ENCODE data around the gene CPNE4.
"Not testable (repeated sequence)": the region's sequence is repeated elsewhere in the genome, so short reads cannot be mapped to it uniquely, and the experiment has no call there.

The CPNE4 gene

DNA sequence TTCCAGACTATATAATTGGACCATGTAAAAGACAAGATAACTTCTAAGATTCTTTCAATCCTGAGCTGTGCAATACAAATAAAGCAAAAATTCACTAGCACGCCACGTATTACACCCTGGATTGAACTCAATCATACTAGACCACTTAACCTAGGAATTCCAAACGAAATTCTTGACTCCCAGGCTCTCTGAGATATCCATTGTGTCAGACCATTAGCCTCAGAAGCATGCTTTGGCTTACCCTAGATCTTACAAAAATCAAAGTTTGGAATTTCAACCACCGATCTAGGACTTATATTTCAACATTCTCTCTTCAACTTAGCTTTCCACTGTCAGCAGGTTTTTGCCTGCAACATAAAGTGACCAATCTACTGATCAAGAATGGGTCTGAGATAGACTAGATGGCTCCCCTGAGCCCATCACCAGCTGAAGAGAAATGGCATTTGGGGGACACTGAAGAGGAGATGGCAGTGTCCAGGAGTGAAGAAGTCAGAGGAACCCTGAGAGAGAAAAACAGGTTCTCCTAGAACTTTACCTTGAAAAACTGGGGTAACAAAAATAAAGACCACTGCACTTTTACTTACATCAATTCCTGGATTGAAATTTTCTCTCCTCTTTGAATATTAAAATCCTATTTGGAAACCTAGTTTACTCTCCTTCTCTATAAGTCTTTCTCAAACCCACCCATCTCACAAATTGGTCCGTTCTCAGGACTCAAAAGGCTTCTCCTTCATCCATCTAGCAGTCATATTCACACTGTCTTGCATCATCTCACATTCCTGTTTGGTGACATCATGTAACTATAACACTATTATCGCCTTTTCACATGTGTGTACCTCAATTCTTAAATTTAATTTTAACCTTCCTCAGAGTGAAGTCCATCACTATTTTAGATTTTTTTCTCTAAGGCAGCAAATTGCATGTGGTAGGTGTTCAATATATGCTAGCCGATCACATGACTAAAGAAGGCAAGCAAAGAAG is 18.5 kb downstream of the CPNE4 start:
- no peak for DNase-seq

DNA sequence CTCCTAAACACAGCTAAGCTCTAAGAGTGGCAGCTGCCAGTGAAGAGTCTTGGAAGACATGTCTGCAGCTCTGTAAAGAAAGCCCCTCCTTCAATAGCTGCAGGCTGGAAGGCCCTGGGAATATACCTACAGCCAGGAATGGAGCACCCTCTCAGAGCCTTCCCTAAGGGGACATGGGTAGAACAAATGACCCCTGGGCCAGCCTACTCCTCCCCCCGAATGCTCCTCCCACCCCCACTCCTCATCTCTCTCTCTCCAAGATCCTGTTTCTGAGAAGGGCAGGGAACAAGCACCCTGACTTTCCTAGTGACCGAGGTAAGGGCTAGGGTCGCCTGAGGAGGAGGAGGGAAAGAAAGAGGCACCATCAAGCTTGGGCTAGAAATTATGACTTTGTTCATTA is 20.7 kb downstream of the CPNE4 start:
- DNase-seq, result no peak

DNA sequence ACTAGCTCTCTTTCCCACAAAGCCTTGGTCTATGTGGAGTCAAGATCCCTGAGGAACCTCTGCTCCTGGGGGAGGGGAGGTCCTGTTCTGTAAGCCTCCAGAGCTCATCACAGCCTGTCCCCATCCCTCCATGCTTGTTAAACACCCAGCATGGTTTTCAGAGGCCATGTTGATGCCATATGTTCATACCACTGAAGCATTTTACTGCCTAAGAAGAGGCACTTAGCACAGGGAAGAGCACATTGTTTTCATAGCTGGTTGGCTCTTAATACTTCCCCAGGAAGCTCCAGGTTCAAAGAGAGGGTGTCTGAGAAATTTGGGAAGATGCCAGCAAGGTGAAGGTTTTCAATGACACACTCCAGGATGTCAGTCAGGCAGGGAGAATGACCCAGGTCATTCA is 25.6 kb downstream of the CPNE4 start:
- DNase-seq, result no peak

- no peak for DNase-seq
Observed at GRCh38 chr3:132008837-132009236, 26.0 kb downstream of the CPNE4 start.

GRCh38 chr3:132007617-132008016 is 27.2 kb downstream of the CPNE4 start:
- no peak for DNase-seq

GRCh38 chr3:132006605-132007204 is 28.1 kb downstream of the CPNE4 start:
- peak; percentile 13 for DNase-seq

DNA sequence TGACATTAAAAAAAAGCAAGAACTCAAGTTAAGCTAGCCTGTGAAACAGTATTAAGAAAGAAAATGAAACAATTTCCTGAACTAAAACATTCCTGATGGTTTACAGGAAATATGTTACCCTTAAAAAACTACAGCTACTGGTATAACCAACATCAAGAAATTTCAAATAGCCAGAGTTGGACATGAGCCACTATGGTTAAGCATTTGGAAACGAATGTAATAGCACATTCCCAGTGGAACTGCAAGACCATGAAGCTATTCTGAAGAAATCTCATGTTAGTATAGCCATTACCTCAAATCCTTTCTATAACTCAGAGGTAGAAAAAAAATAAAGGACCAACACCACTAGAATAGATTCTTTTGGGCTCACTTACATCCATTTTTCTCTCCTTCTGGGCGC is 30.2 kb downstream of the CPNE4 start:
- DNase-seq, result no peak

DNA sequence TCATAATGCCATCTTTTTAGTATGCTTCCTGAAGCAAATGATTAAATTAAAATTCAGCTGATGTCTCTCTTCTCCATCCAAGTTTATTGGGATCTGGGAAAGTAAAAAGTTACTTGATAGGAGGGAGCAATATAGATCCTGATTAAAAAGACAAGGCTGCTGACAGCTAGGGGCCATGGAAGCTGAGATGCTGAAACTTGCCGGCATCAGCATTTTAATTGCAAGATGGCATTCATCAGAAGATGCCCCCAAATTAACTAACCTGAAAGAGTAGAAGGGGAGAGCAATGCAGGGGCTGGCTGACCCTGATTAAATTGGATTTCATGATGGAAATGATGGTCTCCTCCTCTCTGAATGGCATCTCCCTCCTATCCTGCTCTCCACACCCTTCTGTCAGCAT is 31.1 kb downstream of the CPNE4 start:
- no peak for DNase-seq

DNA sequence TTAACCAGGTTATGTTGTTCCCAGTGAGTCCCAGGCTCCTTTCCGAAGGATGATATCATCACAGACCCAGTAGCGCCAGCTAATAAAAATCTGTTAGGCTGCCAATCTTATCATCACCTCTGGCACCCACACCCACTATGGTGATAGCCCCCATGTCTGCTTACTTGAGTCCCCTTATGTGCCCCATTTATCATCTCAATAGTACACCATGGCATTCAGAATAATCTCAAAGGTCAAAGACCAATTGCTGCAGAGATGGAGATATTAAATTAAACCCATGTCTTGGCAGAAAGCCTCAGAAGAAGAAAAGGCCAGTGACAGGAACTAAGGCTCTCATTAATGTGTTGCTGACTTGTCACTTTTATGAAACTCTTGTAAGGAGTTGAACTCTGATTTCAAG is 32.8 kb downstream of the CPNE4 start:
- no peak for DNase-seq

GRCh38 chr3:132001036-132001435 is 33.8 kb downstream of the CPNE4 start:
- no peak for DNase-seq

GRCh38 chr3:131998027-131998426 is 36.8 kb downstream of the CPNE4 start:
- DNase-seq, result no peak

- no peak for DNase-seq
Observed at GRCh38 chr3:131995891-131996290, 38.9 kb downstream of the CPNE4 start.

DNA sequence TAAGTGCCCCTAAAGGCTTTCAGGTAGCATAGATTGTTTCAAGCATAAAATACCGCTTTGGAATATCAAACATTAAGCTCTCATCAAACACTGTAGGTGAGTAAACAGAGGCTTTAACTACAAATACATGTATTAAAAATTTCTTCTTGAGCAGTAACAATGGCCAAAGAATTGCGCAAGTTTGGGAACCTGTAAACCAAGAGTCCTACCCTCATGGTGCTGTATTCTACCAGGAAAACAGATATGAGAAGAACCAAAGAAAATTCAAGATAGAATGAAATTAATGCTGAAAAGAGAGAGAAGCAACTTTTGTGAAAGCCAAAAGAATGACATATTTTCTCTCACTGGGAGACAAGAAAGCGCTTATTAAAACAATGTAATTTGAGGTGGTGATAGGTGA is 45.5 kb downstream of the CPNE4 start:
- DNase-seq, result no peak

- no peak for DNase-seq
Observed at GRCh38 chr3:131988209-131988608, 46.6 kb downstream of the CPNE4 start.

DNA sequence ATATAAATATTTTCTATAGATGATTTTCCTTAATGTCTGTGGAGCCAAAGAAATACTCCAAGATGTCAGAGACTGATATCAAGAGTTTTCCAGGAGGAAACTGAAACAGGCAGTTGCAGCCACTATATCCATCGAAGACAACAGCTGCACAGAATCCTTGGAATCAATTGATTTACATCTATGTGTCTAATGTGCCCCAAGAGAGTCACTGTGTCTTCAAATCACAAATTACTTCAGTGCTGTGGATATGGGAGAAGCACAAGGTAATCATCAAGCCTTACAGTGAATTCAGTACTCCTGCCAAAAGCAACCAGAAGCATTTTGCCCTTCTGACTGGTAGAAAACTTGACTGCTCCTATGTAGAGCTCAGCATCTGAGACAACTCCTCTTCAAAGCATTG is 51.1 kb downstream of the CPNE4 start:
- DNase-seq, result no peak

DNA sequence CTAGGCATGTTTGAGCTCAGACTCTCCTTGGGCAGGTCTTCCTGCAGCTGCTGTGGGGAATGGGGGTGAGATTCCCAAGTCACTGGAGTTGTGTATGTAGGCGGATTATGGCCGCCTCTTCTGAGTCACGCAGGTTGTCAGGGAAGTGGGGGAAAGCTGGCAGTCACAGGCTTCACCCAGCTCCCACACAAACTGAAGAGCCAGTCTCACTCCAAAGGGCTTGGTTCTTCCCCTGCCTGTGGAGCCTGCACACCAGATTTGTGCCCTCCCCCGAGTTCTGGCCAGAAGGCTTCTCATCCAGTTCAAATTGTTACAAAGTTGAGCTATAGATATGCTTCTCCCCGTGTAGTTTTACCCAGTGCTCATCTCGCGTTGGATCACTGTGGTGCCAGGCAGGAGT is 53.5 kb downstream of the CPNE4 start:
- no peak for DNase-seq

- DNase-seq, result no peak
Observed at GRCh38 chr3:131976448-131976847, 58.4 kb downstream of the CPNE4 start.

DNA sequence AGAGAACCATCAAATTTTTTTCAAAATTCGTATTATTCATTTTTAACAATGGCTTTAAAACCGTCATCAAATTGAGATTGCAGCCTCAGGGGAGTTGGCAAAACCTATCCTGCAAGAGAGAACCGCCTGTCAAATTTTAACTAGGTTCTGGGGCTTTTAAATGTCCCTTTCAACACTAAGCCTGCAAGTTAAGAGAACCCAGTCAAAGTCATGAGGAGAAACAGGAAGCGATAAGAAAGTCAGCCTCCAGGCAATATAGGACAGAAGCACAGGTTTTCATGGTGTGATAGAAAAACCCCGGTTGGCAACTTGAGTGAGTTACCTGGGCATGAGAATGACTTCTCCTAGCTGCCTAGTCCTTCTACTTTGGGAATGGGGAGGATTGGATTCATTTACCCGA is 59.8 kb downstream of the CPNE4 start:
- no peak for DNase-seq

DNA sequence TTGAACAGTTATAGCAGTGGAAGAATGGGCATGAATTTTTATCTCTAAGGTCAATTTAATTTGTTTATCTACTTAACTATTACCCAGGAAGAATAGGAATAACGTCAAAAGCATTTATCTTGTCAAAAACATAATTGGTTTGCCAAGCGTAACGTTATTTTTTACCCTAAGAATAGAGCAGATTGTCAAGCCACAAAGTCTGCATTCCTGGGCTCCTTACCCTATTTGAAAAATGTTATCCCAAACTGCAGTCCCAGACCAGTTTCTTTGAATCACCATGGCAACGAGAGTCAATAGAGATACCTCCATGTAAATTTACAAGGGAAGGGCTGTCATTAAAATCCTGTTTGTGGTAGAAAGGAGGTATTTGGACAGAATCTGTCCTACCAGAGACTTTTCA is 61.1 kb downstream of the CPNE4 start:
- DNase-seq, result no peak

GRCh38 chr3:131972550-131972949 is 62.3 kb downstream of the CPNE4 start:
- DNase-seq, result no peak

GRCh38 chr3:131972091-131972490 is 62.7 kb downstream of the CPNE4 start:
- DNase-seq, result no peak

- not testable (repeated sequence) for DNase-seq
Observed at GRCh38 chr3:131963442-131963841, 71.4 kb downstream of the CPNE4 start.

GRCh38 chr3:131962982-131963381 is 71.8 kb downstream of the CPNE4 start:
- DNase-seq, result no peak

GRCh38 chr3:131960324-131960723 is 74.5 kb downstream of the CPNE4 start:
- no peak for DNase-seq

GRCh38 chr3:131957980-131958379 is 76.8 kb downstream of the CPNE4 start:
- DNase-seq, result no peak

Measured in KG1 (cell line).